K562 (cell line): ENCODE measurements around the gene COX6A1. TPM values are rescaled to one million over a fixed set of nuclear protein-coding genes. Genes with fewer than 3 reads are reported as not detected.

Experiments
- ATAC-seq: fragments of 200-7000 bp; cut with Tn5 transposase; 3 replicates; pipeline ENCODE4 v1.9.1; 2020; ENCODE audit warnings: moderate library complexity
- BruUV-seq: library from RNA; stranded (reverse); fragments of 400-500 nt; replicated peaks from 2 replicates; lab custom pipeline; 2021; lab: Mats Ljungman, UMichigan
- CTCF ChIA-PET: fragments of 300-600 bp; formaldehyde crosslinking; extraction: SDS; loops from one replicate; lab custom pipeline; 2021; ENCODE audit warnings: low intra/inter-chr PET ratio; lab: Yijun Ruan, JAX
- POLR2A ChIA-PET: fragments of 300-600, 350-650 bp; sonication (Branson Sonifier 250); formaldehyde crosslinking; extraction: SDS; loops from one replicate; lab custom pipeline; 2021; ENCODE audit warnings: antibody characterized with exemption, inconsistent platforms; lab: Yijun Ruan, JAX
- DNase-seq, 4 experiments: peaks; one replicate each; pipeline versions ENCODE4 v3.0.0 to v3.0.0-alpha.2; 2011 to 2018; ENCODE audit warnings: low spot score in 3 of 4, mixed read lengths in 3 of 4; ENCODE audit errors: extremely low read depth in 1 of 4
- FAIRE-seq: peaks from 2 replicates; lab custom pipeline; 2011; peaks lifted over from hg19 to GRCh38; lab: Jason Lieb, UNC
- H2AFZ ChIP-seq: 2 replicates; pipeline ENCODE4 v1.6.0; 2011; ENCODE audit warnings: low read depth, low read length, control low read depth, inconsistent platforms
- H3K27ac ChIP-seq: fragments of 200-600 bp; 3 replicates; pipeline ENCODE4 v1.8.0; 2011; ENCODE audit warnings: low read depth, mild to moderate bottlenecking, control low read depth, inconsistent platforms, low read length, moderate library complexity, mixed read lengths; ENCODE audit errors: extremely low read depth
- H3K27me3 ChIP-seq, 2 experiments: fragments of 300-600 bp in 1 of 2; 2 replicates in 1 of 2; 3 replicates in 1 of 2; pipeline versions ENCODE4 v1.6.0 to v1.8.0; 2011; ENCODE audit warnings: inconsistent platforms in 2 of 2, low read length in 2 of 2, mild to moderate bottlenecking in 1 of 2, mixed read lengths in 1 of 2, moderate library complexity in 1 of 2; ENCODE audit not compliant: control insufficient read depth in 2 of 2, insufficient read depth in 2 of 2
- H3K36me3 ChIP-seq: fragments of 300-600 bp; 3 replicates; pipeline ENCODE4 v1.8.0; 2011; ENCODE audit warnings: mild to moderate bottlenecking, low read length, inconsistent platforms; ENCODE audit not compliant: control insufficient read depth, insufficient read depth
- H3K4me1 ChIP-seq, 2 experiments: fragments of 200-600 bp in 1 of 2; replicated peaks in 1 of 2; 2 replicates in 1 of 2; 3 replicates in 1 of 2; pipeline versions ENCODE4 v1.5.1 to v1.8.0; 2011; ENCODE audit warnings: inconsistent platforms in 2 of 2, low read length in 2 of 2, mild to moderate bottlenecking in 1 of 2, mixed read lengths in 1 of 2, moderate library complexity in 1 of 2; ENCODE audit not compliant: control insufficient read depth in 2 of 2, insufficient read depth in 2 of 2
- H3K4me2 ChIP-seq: 2 replicates; pipeline ENCODE4 v1.6.1; 2011; ENCODE audit warnings: low read length, control low read depth, inconsistent platforms, mixed read lengths; ENCODE audit not compliant: insufficient read depth
- H3K4me3 ChIP-seq: fragments of 200-600 bp; sonication (generic), shearing (Covaris generic); 2 replicates; pipeline ENCODE4 v1.5.1; 2016; ENCODE audit warnings: control low read depth, inconsistent platforms
- H3K79me2 ChIP-seq: fragments of 200-600 bp; 3 replicates; pipeline ENCODE4 v1.8.0; 2011; ENCODE audit warnings: low read length, inconsistent platforms; ENCODE audit not compliant: control insufficient read depth, insufficient read depth
- H3K9ac ChIP-seq, 2 experiments: 2 replicates each; pipeline versions ENCODE4 v1.6.0 to v1.6.1; 2011; ENCODE audit warnings: low read depth in 2 of 2, low read length in 2 of 2, control low read depth in 1 of 2, inconsistent platforms in 1 of 2, mild to moderate bottlenecking in 1 of 2, mixed read lengths in 1 of 2; ENCODE audit not compliant: insufficient read depth in 1 of 2
- H3K9me1 ChIP-seq: one replicate; pipeline ENCODE4 v1.6.0; 2011; ENCODE audit warnings: inconsistent platforms, mild to moderate bottlenecking, low read length, moderate library complexity; ENCODE audit not compliant: control insufficient read depth, insufficient read depth
- H3K9me3 ChIP-seq: replicated peaks from 2 replicates; pipeline ENCODE4 v1.5.1; 2011; ENCODE audit warnings: low read depth, low read length, inconsistent platforms; ENCODE audit not compliant: control insufficient read depth, insufficient read depth
- H4K20me1 ChIP-seq: replicated peaks from 2 replicates; pipeline ENCODE4 v1.6.1; 2011; ENCODE audit warnings: low read length, inconsistent platforms, mixed read lengths; ENCODE audit not compliant: control insufficient read depth, insufficient read depth
- COPS2 ChIP-seq: fragments of 450-650 bp; conservative IDR thresholded peaks from 2 replicates; pipeline ENCODE4 v1.6.1; 2016; ENCODE audit warnings: mild to moderate bottlenecking, moderate library complexity
- CREB3L1 ChIP-seq: fragments of 450-650 bp; IDR thresholded peaks from 2 replicates; pipeline ENCODE4 v1.6.1; 2014; ENCODE audit warnings: low read depth, mild to moderate bottlenecking, moderate library complexity, borderline replicate concordance
- DEAF1 ChIP-seq: fragments of 450-650 bp; formaldehyde crosslinking; IDR thresholded peaks from 2 replicates; pipeline ENCODE4 v1.4.0; 2020; ENCODE audit warnings: mild to moderate bottlenecking, moderate library complexity
- GTF2A2 ChIP-seq: IDR thresholded peaks from 2 replicates; pipeline ENCODE4 v1.6.1; 2016; ENCODE audit warnings: mild to moderate bottlenecking, missing genetic modification characterization, missing compliant biosample characterization
- KAT8 ChIP-seq: fragments of 450-650 bp; IDR thresholded peaks from 2 replicates; pipeline ENCODE4 v1.6.1; 2016; ENCODE audit warnings: low read depth, mild to moderate bottlenecking
- NFIC ChIP-seq: fragments of 450-650 bp; IDR thresholded peaks from 2 replicates; pipeline ENCODE4 v1.6.1; 2017; ENCODE audit warnings: mild to moderate bottlenecking, inconsistent platforms
- TBP ChIP-seq: optimal IDR thresholded peaks from 2 replicates; pipeline ENCODE3; 2011; ENCODE audit warnings: low read depth, low read length, improper control_type of control experiment
- U2AF1 ChIP-seq: fragments of 200-400 bp; formaldehyde crosslinking; optimal IDR thresholded peaks from 2 replicates; pipeline ENCODE3; 2017; ENCODE audit warnings: mild to moderate bottlenecking, low read depth, low read length, moderate library complexity
- ZNF696 ChIP-seq: fragments of 250-450 bp; sonication (Bioruptor Pico); conservative IDR thresholded peaks from 2 replicates; pipeline ENCODE4 v1.4.0; 2020; ENCODE audit warnings: mild to moderate bottlenecking, moderate library complexity
- ZNF778 ChIP-seq: fragments of 450-650 bp; formaldehyde crosslinking; IDR thresholded peaks from 2 replicates; pipeline ENCODE4 v1.4.0; 2020; ENCODE audit warnings: mild to moderate bottlenecking, moderate library complexity
- WGBS: fragments of 100-300 bp; shearing (Covaris generic); methylation state at CpG from one replicate; pipeline ENCODE4 v1.1.6; 2016; ENCODE audit warnings: low coverage, mixed read lengths; ENCODE audit not compliant: insufficient coverage; ENCODE audit errors: missing lambda C conversion rate; 5-methylcytosine and 5-hydroxymethylcytosine counted together
- in situ Hi-C: fragments of 300-500 bp; cut with MboI; formaldehyde crosslinking; loops from 4 replicates; pipeline ENCODE4 v1.15.0; 2018; ENCODE audit warnings: inconsistent platforms, mixed read lengths
- intact Hi-C: fragments of 100-400 bp; cut with micrococcal nuclease; formaldehyde crosslinking; loops from 2 replicates; pipeline ENCODE4 v1.14.2; 2022
- polyA plus RNA-seq, 8 experiments: library from polyadenylated mRNA; depleted of rRNA in 4 of 8; stranded (reverse) in 5 of 8; unstranded in 3 of 8; fragments of >200 nt; fragmentation: Nextera tagmentation in 2 of 8; fragmentation: Illumina TruSeq in 1 of 8; extraction: Ambion mirVana in 2 of 8; extraction: Trizol in 1 of 8; gene quantifications; 2 replicates each; pipeline versions ENCODE4 v1.2.1 to v1.2.3, GENCODE V29; 2011 to 2014; ENCODE audit warnings: inconsistent platforms in 1 of 8, missing spikeins in 1 of 8
- total RNA-seq, 7 experiments: library from RNA; depleted of rRNA in 6 of 7; stranded (reverse); fragments of >200 nt in 6 of 7; fragmentation: Illumina TruSeq in 2 of 7; extraction: Trizol in 2 of 7; gene quantifications; 2 replicates each; pipeline versions ENCODE4 v1.2.1 to v1.2.3, GENCODE V29; 2011 to 2021; ENCODE audit warnings: low replicate concordance in 1 of 7
- TF ChIP-seq, protein P1 (sequence below): IDR thresholded peaks from 3 replicates; pipeline ENCODE4 v1.6.1; 2011; ENCODE audit warnings: borderline replicate concordance, mild to moderate bottlenecking, moderate library complexity; ENCODE audit not compliant: insufficient read length; ENCODE audit errors: extremely low read depth

The COX6A1 gene
- total and polyA plus RNA-seq, 9 of the 15 experiments (the other 6 are each of a cell fraction or from before 2014, with no cell fraction given): 414 to 4,142 (median 931) TPM

DNA sequence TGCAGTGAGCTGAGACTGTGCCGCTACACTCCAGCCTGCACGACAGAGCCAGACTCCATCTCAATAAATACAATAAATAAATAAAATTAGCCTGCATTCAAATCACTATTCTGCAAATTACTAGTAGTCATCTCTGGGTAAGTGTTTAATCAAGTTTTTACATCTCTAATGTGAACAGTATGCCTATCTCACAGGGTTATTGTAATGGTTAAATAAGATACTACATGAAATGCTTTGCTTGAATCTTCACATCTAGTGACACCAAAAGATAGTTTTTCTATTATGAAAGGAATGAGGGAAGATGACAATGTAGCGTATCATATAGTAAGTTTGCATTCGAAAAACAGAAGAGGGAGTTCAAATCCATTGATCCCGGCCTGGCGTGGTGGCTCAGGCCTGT, 29.5 kb downstream of the COX6A1 start:
- WGBS: 96% methylated on average over 6 of the region's 6 CpGs
- no peak for DNase-seq
- H3K36me3 ChIP-seq: peaks cover 60% of the 10 kb centered on the region
- TF ChIP-seq DEAF1 (CRISPR knock-in tag) (no peak), ZNF696 (no peak), TBP (no peak), CREB3L1 (no peak), COPS2 (no peak), NFIC (no peak), GTF2A2 (no peak), U2AF1 (no peak), KAT8 (no peak), ZNF778 (CRISPR knock-in tag) (no peak)
- TF ChIP-seq, protein P1, sequence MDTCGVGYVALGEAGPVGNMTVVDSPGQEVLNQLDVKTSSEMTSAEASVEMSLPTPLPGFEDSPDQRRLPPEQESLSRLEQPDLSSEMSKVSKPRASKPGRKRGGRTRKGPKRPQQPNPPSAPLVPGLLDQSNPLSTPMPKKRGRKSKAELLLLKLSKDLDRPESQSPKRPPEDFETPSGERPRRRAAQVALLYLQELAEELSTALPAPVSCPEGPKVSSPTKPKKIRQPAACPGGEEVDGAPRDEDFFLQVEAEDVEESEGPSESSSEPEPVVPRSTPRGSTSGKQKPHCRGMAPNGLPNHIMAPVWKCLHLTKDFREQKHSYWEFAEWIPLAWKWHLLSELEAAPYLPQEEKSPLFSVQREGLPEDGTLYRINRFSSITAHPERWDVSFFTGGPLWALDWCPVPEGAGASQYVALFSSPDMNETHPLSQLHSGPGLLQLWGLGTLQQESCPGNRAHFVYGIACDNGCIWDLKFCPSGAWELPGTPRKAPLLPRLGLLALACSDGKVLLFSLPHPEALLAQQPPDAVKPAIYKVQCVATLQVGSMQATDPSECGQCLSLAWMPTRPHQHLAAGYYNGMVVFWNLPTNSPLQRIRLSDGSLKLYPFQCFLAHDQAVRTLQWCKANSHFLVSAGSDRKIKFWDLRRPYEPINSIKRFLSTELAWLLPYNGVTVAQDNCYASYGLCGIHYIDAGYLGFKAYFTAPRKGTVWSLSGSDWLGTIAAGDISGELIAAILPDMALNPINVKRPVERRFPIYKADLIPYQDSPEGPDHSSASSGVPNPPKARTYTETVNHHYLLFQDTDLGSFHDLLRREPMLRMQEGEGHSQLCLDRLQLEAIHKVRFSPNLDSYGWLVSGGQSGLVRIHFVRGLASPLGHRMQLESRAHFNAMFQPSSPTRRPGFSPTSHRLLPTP: no peak
- H3K9ac ChIP-seq: peak overlapping the region in 1 of 2 experiments; percentile 77; a peak in 2 of 4 replicates
- H3K4me1 ChIP-seq: peaks cover 10 to 23% of the 10 kb centered on the region in 2 experiments
- no peaks in the 10 kb centered on the region for H3K9me1 ChIP-seq
- no peak overlapping the region for H3K4me2 ChIP-seq
- H3K27ac ChIP-seq: no peak overlapping the region
- POLR2A ChIA-PET: interaction anchor here (1.0 to 3.5 kb wide), 5 partner anchors 11 to 175 kb away, joined by 3 to 16 read pairs (median 12); partner anchors contain the start of genes RNU4-1 and RNU4-2
- H3K27me3 ChIP-seq: no peaks in the 10 kb centered on the region
- no peak overlapping the region for H2AFZ ChIP-seq
- no peak for ATAC-seq
- no peaks in the 10 kb centered on the region for H3K9me3 ChIP-seq
- H3K79me2 ChIP-seq: peaks cover 86% of the 10 kb centered on the region
- no peak for FAIRE-seq
- H4K20me1 ChIP-seq: peaks cover 34% of the 10 kb centered on the region
- in situ Hi-C loops: no loop called here
- H3K4me3 ChIP-seq: no peak overlapping the region
- intact Hi-C loops: loop anchor here (5.0 kb wide), 1 partner anchor 115 kb away; the partner anchor contains the start of gene POP5
- CTCF ChIA-PET: interaction anchor here (1.1 to 2.2 kb wide), 2 partner anchors 111 to 239 kb away, joined by 6 to 11 read pairs; no protein-coding TSS in a partner anchor
- no TSS peak for BruUV-seq
